Vagina (tissue), 2 donors: Measurements from ENCODE around the gene XAB2.

Experiments
- CTCF ChIP-seq, 3 experiments: fragments of 450-650 bp in 2 of 3; fragments of 200-600 bp in 1 of 3; sonication (generic) in 1 of 3; IDR thresholded peaks; one replicate each; pipeline ENCODE4 v1.5.1; 2017 to 2019; ENCODE audit warnings: antibody characterized with exemption in 3 of 3, mild to moderate bottlenecking in 2 of 3, moderate library complexity in 2 of 3
- POLR2A ChIP-seq, 2 donors: fragments of 450-650 bp; IDR thresholded peaks; one replicate each; pipeline ENCODE4 v1.6.1; 2017; ENCODE audit warnings: antibody characterized with exemption in 2 of 2, mild to moderate bottlenecking in 2 of 2, moderate library complexity in 2 of 2

- TF ChIP-seq CTCF (IDR thresholded peaks at IDR 0.05) (no peak), POLR2A (IDR thresholded peaks at IDR 0.05) (no peak)
These were observed 4.5 kb downstream of the XAB2 start for GRCh38 chr19:7624810-7625209.
